ENCODE results near the gene PLIN4.

Gene PLIN4

GRCh38 chr19:4501691-4502090, 16.6 kb downstream of the PLIN4 start:
- TF ChIP-seq ZNF565 (CRISPR knock-in tag; conservative IDR thresholded peaks at IDR 0.05; ENCODE audit: low read depth) = no peak
- TF ChIP-seq PPARA (CRISPR knock-in tag; IDR thresholded peaks at IDR 0.05; ENCODE audit: borderline replicate concordance) = no peak
- TF ChIP-seq OSR1 (CRISPR knock-in tag; IDR thresholded peaks at IDR 0.05) = no peak
- no peak for TF ChIP-seq ARNTL (CRISPR knock-in tag; IDR thresholded peaks at IDR 0.05; ENCODE audit: borderline replicate concordance, low read depth)
- ATAC-seq = no peak

- no peak for ATAC-seq
- TF ChIP-seq ZFP3 (CRISPR knock-in tag; IDR thresholded peaks at IDR 0.05) = no peak
- TF ChIP-seq TCF4 (CRISPR knock-in tag; IDR thresholded peaks at IDR 0.05; ENCODE audit: borderline replicate concordance) = no peak
- no peak for TF ChIP-seq PATZ1 (CRISPR knock-in tag; IDR thresholded peaks at IDR 0.05; ENCODE audit: borderline replicate concordance)
- no peak for TF ChIP-seq ARNTL (CRISPR knock-in tag; IDR thresholded peaks at IDR 0.05; ENCODE audit: borderline replicate concordance, low read depth)
- TF ChIP-seq ZNF565 (CRISPR knock-in tag; conservative IDR thresholded peaks at IDR 0.05; ENCODE audit: low read depth) = no peak
- no peak for TF ChIP-seq BACH2 (CRISPR knock-in tag; IDR thresholded peaks at IDR 0.05; ENCODE audit: borderline replicate concordance)
- no peak for TF ChIP-seq ZNF8 (CRISPR knock-in tag; IDR thresholded peaks at IDR 0.05)
- no peak for TF ChIP-seq ISL1 (CRISPR knock-in tag; IDR thresholded peaks at IDR 0.05)
- no peak for TF ChIP-seq POU6F1 (CRISPR knock-in tag; IDR thresholded peaks at IDR 0.05; ENCODE audit: borderline replicate concordance, low read depth)
Observed at GRCh38 chr19:4500841-4501591, 17.3 kb downstream of the PLIN4 start.

- TF ChIP-seq PATZ1 (CRISPR knock-in tag; IDR thresholded peaks at IDR 0.05; ENCODE audit: borderline replicate concordance) (no peak), ZC3H10 (CRISPR knock-in tag; IDR thresholded peaks at IDR 0.05) (no peak), CSDC2 (CRISPR knock-in tag; IDR thresholded peaks at IDR 0.05) (no peak), ZNF70 (CRISPR knock-in tag; IDR thresholded peaks at IDR 0.05) (no peak), CREB5 (CRISPR knock-in tag; IDR thresholded peaks at IDR 0.05; ENCODE audit: low read depth) (no peak), POU6F1 (CRISPR knock-in tag; IDR thresholded peaks at IDR 0.05; ENCODE audit: borderline replicate concordance, low read depth) (no peak), BACH2 (CRISPR knock-in tag; IDR thresholded peaks at IDR 0.05; ENCODE audit: borderline replicate concordance) (no peak), ZNF8 (CRISPR knock-in tag; IDR thresholded peaks at IDR 0.05) (no peak), ZNF565 (CRISPR knock-in tag; conservative IDR thresholded peaks at IDR 0.05; ENCODE audit: low read depth) (no peak), OSR1 (CRISPR knock-in tag; IDR thresholded peaks at IDR 0.05) (no peak), ARNTL (CRISPR knock-in tag; IDR thresholded peaks at IDR 0.05; ENCODE audit: borderline replicate concordance, low read depth) (no peak), ISL1 (CRISPR knock-in tag; IDR thresholded peaks at IDR 0.05) (no peak)
- no peak for ATAC-seq
Observed at GRCh38 chr19:4499855-4500254, 18.4 kb downstream of the PLIN4 start.

- ATAC-seq = no peak
- TF ChIP-seq ZFP30 (CRISPR knock-in tag; IDR thresholded peaks at IDR 0.05) = no peak
Observed at GRCh38 chr19:4499318-4499717, 19.0 kb downstream of the PLIN4 start.
